ENCODE results near the gene MARCHF6. TPM values are rescaled to one million over a fixed set of nuclear protein-coding genes. Genes with fewer than 3 reads are reported as not detected.
"Not testable (repeated sequence)": the region's sequence is repeated elsewhere in the genome, so short reads cannot be mapped to it uniquely, and the experiment has no call there.

Gene MARCHF6
- polyA plus RNA-seq, 4 donors, result 153 to 197 (median 192) TPM

GRCh38 chr5:10348258-10348657 lies 5.2 kb upstream of the MARCHF6 start:
- no peak for DNase-seq (ENCODE audit: low read depth in 4 of 4, low spot score in 3 of 4)

- no peak for DNase-seq (ENCODE audit: low read depth in 4 of 4, low spot score in 3 of 4)
Measured at GRCh38 chr5:10351199-10351905, 2.1 kb upstream of the MARCHF6 start.

GRCh38 chr5:10351919-10352318 lies 1.6 kb upstream of the MARCHF6 start:
- DNase-seq (ENCODE audit: low read depth in 4 of 4, low spot score in 3 of 4), result no peak

GRCh38 chr5:10352430-10353240 lies 860 bp upstream of the MARCHF6 start:
- DNase-seq (ENCODE audit: low read depth in 4 of 4, low spot score in 3 of 4), result peak in 1 of 4 donors; percentile 60

GRCh38 chr5:10354048-10354872 lies 765 bp downstream of the MARCHF6 start:
- peak in 1 of 4 donors; percentile 50 for DNase-seq (ENCODE audit: low read depth in 4 of 4, low spot score in 3 of 4)

GRCh38 chr5:10355071-10355889 lies 1.8 kb downstream of the MARCHF6 start:
- DNase-seq (ENCODE audit: low read depth in 4 of 4, low spot score in 3 of 4), result no peak

- DNase-seq (ENCODE audit: low read depth in 4 of 4, low spot score in 3 of 4), result no peak
Measured at GRCh38 chr5:10358999-10359398, 5.5 kb downstream of the MARCHF6 start.

GRCh38 chr5:10360686-10361085 lies 7.2 kb downstream of the MARCHF6 start:
- no peak for DNase-seq (ENCODE audit: low read depth in 4 of 4, low spot score in 3 of 4)

GRCh38 chr5:10363519-10364185 lies 10.2 kb downstream of the MARCHF6 start:
- no peak for DNase-seq (ENCODE audit: low read depth in 4 of 4, low spot score in 3 of 4)

GRCh38 chr5:10364186-10364689 lies 10.7 kb downstream of the MARCHF6 start:
- DNase-seq (ENCODE audit: low read depth in 4 of 4, low spot score in 3 of 4), result no peak

- DNase-seq (ENCODE audit: low read depth in 4 of 4, low spot score in 3 of 4), result no peak
Measured at GRCh38 chr5:10365782-10366181, 12.3 kb downstream of the MARCHF6 start.

GRCh38 chr5:10366310-10367272 lies 13.1 kb downstream of the MARCHF6 start:
- no peak for DNase-seq (ENCODE audit: low read depth in 4 of 4, low spot score in 3 of 4)

GRCh38 chr5:10367579-10367978 lies 14.1 kb downstream of the MARCHF6 start:
- no peak for DNase-seq (ENCODE audit: low read depth in 4 of 4, low spot score in 3 of 4)

- no peak for DNase-seq (ENCODE audit: low read depth in 4 of 4, low spot score in 3 of 4)
Measured at GRCh38 chr5:10370931-10371330, 17.4 kb downstream of the MARCHF6 start.

- DNase-seq (ENCODE audit: low read depth in 4 of 4, low spot score in 3 of 4), result not testable (repeated sequence)
Measured at GRCh38 chr5:10371369-10371768, 17.9 kb downstream of the MARCHF6 start.

- no peak for DNase-seq (ENCODE audit: low read depth in 4 of 4, low spot score in 3 of 4)
Measured at GRCh38 chr5:10372726-10373709, 19.5 kb downstream of the MARCHF6 start.

Data from left renal pelvis (tissue), 4 donors.